SU-DHL-6 (cell line): Measurements from ENCODE around the gene MYOG.

Source experiments
- EZH2phosphoT487 ChIP-seq: fragments of 200-600 bp; sonication (generic), shearing (Covaris generic); conservative IDR thresholded peaks from 2 replicates; pipeline ENCODE4 v1.6.1; 2018; ENCODE audit warnings: mild to moderate bottlenecking, antibody characterized with exemption, low read length, moderate library complexity, mixed read lengths
- TF ChIP-seq, protein P1 (sequence below): fragments of 200-600 bp; sonication (generic); IDR thresholded peaks from one replicate; pipeline ENCODE4 v1.5.1; 2017; ENCODE audit warnings: antibody characterized with exemption, mild to moderate bottlenecking, low read length, moderate library complexity; ENCODE audit not compliant: insufficient read depth, poor library complexity, severe bottlenecking

DNA sequence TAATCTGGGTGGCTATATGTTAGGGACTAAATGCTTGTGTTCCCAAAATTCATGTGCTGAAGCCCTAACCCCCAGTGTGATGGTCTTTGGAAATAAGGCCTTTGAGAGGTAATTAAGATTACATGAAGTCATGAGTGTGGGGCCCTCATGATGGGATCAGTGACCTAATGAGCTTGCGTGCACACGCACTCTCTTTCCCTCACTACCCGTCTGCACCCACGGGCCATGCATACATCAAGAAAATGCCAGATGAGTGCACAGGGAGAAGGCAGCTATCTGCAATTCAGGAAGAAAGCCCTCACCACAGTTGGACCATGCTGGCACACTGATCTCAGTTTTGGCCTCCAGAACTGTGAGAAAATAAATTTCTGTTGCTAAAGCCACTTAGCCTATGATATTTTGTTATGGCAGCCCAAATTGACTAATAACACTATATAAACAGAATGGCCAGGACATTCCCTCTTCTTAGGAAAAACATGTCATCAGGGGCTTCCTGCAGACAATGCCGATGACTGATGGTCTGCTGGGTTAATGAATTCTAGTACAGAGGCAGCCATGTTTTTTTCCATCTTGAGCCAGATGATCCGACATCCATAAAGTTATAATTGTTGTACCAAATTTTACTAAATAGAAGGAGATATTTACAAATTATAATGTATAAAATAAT, 18.1 kb upstream of the MYOG start:
- TF ChIP-seq, protein P1, sequence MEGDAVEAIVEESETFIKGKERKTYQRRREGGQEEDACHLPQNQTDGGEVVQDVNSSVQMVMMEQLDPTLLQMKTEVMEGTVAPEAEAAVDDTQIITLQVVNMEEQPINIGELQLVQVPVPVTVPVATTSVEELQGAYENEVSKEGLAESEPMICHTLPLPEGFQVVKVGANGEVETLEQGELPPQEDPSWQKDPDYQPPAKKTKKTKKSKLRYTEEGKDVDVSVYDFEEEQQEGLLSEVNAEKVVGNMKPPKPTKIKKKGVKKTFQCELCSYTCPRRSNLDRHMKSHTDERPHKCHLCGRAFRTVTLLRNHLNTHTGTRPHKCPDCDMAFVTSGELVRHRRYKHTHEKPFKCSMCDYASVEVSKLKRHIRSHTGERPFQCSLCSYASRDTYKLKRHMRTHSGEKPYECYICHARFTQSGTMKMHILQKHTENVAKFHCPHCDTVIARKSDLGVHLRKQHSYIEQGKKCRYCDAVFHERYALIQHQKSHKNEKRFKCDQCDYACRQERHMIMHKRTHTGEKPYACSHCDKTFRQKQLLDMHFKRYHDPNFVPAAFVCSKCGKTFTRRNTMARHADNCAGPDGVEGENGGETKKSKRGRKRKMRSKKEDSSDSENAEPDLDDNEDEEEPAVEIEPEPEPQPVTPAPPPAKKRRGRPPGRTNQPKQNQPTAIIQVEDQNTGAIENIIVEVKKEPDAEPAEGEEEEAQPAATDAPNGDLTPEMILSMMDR, result no peak
- TF ChIP-seq EZH2phosphoT487, result no peak
